Measurements from ENCODE around the gene SKOR1.

Gene SKOR1

DNA sequence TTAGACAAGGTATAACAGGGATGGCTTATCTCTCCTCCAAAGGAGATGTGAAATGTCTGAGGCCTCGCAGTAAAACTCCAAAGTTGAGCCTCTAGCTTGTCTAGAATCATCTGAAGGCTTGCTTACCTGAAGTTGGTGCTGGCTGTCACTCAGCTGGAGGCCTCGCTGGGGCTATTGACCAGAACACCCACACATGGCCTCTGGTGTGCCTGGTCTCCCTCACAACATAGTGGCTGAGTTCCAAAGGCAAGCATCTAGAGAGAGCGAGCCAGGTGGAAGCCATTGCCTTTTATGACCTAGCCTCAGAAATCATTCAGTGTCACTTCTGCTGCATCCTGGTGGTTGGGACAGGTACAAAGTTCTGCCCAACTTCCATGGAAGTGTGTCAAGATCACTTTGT lies 31.9 kb downstream of the SKOR1 start:
- DNase-seq = no peak

DNA sequence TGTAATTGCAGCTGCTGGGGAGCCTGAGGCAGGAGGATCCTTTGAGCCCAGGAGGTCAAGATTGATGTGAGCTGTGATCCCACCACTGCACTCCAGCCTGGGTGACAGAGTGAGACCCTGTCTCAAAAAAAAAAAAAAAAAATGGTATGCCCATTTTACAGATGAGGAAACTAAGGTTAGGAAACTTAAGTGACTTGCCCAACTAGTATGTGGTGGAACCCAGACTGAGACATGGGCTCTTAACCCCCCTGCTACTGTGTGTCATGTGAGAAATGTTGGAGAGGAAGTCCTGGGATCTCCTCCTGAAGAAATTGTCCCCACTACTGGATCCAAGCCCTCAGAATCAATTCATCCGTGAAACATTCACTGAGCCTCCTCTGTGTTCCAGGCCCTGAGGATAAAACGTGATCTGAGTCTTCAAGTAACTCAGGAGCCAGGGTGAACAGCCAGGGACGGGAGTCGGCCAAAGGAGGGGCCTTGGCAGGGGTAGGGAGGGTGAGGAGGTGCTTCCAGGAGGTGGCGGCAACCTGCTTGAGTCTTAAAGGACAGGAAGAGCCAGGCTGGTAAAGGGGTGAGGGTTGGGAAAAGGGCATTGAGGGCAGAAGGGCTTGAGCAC lies 34.1 kb downstream of the SKOR1 start:
- DNase-seq = no peak

DNA sequence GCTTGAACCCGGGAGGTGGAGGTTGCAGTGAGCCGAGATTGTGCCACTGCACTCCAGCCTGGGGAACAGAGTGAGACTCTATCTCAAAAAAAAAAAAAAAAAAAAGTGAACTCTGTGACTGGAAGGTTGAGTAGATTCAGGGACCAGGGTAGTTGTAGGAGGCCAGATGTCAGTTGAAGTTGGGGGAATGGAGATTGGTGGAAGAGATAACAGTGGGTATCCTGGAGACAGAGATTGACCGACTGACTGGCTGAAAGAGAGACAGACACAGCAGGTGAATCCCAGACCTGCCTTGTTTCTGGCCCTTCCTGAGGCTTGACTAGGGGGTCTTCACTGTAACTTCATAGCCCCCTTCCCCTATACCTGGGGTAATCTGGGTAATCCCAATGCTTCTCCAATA lies 36.7 kb downstream of the SKOR1 start:
- no peak for DNase-seq

DNA sequence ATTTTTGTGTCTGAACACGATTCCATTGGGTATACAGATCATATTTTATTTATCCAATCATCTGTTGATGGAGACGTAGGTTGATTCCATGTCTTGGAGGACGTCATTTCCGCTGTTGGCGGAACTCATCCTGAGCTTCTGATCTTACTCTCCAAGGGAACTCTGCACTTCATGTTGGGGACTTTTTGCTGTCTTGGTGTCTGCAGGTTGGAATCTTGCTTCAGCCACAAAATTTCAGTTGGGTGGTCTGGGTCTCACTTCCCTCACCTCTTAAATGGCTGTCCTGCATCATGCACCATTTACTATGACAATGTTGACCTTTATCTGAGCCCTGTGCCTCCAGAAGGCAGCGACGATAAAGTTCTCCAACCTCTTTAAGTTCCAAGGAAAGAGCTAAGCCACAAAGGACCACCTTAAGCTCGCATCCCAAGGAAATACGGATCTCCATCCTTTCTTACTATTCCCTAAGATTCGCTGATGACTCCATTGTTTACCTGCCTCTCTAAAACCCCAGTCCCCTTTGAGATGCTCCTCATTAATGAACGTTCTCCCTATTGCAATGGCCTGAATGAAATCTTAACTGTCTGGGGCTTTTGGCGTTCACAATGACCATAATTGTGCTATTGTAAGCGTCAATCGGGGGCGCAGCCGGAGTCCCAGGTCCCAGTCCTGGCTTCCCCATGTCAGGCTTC lies 37.6 kb downstream of the SKOR1 start:
- DNase-seq = no peak

DNA sequence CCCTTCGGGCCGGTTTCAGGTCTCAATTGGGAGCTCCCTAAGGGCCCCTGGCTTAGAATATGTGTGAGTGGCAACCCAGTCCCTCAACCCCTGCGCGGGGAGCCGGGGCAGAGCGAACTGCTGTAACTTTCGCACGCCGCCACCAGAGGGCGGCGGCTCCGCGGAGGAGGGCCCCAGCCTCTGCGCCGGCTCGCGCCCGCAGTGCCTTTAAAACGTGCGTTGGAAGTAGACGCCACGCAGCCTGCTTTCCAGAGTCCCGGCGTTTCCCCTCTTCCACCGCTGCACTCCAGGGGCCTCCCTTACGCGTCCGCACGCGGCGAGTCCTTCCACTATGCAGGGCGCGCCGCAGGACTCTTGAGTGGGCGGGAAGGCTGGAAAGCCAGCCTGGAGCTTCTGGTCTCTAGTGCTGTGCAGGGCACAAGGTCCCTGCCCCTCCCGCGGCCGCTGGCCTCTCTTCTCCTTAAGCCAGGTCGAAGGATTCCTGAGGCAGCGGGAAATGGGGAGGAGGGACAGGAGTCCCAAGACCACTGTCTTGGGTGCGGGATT lies 38.2 kb downstream of the SKOR1 start:
- peak; percentile 73 for DNase-seq

DNA sequence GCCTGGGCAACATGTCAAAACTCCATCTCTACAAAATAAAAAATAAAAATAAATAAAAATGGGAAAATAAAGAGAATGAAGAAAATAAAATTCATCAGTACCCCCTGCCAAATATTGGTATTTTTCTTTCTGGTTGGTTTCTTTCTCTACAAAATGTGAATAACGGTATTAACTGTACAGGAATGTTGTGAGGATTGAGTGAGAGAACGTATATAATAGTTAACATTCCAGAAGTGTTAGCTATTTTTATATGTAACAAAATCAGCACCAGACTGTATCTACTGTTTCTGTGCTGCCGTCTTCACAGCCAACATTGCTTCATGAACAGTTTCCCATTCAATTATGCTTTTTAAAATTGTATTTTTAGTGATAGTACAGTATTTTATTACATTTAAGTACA lies 40.0 kb downstream of the SKOR1 start:
- no peak for DNase-seq

DNA sequence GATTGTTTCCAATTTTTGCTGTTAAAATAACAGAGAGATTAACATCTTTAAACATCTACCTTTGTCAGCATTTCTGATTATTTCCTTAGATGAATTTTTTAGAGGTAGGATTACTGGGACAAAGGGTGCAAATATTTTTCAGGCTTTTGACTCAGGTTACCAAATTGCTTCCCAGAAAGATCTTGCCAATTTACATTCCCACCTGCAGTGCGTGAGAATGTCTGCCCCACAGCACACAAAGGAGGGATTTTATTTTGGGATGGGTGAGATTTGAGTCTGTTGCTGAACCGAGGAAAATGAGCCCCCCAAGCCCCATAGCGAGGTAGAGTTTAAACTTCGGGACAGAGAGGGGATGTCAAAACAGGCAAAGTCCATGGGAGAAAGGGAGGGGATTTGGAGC lies 40.5 kb downstream of the SKOR1 start:
- DNase-seq = no peak

DNA sequence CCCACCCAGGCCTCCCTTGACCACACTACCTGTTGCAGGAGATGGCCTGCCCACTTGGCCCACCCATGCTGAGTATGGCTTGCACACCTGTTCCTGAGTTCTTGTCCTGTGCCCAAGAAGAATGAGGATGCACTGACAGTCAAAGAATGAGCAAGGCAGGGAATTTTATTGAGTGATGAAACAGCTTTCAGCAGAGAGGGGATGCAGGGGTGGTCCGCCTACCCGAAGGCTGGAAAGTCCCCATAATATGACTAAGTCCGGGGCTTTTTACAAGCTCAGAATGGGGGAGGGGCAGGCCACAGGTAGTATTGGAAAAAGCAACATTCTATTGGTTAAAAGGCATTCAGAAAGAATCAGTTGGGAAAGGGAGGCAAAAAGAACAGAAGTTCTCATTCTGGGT lies 44.4 kb downstream of the SKOR1 start:
- no peak for DNase-seq

DNA sequence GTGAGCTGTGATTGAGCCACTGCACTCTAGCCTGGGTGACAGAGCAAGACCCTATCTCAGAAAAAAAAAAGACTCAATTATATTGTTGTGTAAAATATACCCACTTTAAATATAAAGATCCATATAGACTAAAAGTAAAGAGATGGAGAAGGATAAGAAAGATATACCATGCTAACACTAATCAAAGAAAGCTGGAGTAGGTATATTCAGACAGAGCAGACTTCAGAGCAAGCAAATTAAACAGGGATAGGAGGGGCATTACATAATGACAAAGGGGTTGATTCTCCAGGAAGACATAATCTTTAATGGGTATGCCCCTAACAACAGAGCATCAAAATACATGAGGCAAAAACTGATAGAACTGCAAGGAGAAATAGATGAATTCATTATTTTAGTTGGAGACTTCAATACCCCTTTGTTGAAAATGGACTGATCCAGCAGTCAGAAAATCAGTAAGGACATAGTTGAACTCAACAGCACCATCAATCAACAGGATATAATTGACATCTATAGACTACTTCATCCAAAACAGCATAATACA lies 45.6 kb downstream of the SKOR1 start:
- no peak for DNase-seq

DNA sequence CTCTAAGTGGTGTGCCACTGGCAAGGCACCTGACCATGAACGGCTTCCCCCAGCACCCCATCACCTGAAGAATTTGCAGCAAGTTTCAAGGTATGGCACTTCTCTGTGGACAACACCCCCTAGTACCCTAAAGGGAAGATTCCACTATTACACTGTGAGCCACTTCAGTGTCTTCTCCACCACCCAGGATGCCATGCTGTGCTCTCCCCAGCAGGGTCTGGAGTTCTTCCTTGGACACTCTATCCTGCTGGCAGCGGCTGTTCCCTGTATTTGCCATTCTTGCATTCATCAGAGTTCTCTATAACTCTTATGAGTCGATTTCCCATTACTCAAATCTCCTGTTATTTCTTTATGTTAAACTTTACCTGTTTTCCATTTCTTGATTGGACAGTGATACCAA lies 48.5 kb downstream of the SKOR1 start:
- DNase-seq = no peak

DNA sequence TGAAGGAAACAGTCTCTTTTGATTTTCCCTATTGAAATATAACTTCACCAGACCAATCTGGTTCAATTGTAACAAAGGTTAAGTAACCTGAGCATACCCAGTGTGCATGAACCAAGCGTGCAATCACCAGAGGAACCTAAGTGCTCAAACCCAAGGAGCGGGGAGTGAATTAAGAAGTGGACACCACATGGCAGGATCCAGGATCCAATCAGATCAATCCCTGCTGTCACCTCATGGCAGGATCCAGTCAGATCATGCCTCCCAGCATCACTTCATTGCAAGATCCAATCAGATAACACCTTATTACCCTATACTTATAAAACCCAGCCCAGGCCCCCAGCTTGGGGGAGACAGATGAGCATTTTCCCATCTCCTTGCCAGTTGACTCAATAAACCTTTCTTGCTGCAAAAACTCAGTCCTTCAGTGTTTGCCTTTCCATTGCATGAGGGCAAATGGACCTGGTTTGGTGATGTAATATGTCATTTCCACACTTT lies 53.5 kb downstream of the SKOR1 start:
- DNase-seq = no peak

DNA sequence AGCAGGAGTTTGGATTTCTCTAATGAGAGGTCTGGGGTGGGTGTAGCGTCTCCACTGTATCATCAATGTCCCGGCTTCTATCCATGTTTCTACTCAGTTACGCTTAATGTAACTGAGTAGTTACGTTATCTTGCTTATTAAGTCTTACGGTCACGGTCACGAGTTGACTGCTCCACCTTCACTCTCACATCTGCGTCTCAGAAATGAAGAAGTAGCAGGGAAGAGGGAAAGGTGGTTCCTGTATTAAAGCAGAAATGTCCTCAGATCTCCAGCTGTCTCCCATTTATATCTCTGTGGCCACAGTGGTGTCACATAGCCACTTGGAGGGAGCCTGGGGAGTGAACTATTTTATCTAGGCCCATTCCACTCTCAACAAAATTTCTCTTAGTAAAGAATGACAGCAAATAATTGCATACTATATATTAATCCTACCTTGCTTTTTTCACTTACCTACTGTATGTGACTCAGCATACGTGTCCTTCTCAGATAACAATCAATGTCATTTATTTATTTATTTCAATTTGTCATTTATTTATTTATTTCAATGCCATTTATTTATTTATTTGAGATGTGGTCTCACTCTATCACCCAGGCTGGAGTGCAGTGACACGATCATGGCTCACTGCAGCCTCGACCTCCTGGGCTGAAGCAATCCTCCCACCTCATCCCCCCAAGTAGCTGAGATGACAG lies 54.3 kb downstream of the SKOR1 start:
- DNase-seq = no peak

DNA sequence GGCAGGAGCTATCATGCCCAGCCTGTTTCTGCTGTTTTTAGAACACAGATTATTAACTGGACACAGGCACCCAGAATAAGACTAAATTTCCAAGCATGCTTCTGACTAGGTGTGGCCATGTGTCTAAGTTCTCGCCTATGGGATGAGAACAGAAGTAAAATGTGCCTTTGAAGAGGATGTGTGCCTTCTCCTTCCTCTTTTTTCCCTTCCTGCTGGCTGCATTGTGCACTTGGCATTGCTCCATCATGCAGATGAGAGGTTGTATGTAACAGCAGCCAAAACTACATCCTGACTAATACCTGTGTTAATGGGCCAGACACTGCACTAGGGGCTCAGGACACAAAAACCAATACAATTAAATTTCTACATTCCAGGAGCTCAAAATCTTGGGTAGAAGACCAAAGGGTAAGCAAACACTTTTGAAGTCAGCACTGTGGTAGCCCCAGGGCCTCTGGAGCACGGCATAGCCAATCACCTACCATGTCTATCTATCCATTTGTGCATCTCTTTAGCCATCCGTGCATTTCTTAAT lies 55.4 kb downstream of the SKOR1 start:
- DNase-seq = no peak

DNA sequence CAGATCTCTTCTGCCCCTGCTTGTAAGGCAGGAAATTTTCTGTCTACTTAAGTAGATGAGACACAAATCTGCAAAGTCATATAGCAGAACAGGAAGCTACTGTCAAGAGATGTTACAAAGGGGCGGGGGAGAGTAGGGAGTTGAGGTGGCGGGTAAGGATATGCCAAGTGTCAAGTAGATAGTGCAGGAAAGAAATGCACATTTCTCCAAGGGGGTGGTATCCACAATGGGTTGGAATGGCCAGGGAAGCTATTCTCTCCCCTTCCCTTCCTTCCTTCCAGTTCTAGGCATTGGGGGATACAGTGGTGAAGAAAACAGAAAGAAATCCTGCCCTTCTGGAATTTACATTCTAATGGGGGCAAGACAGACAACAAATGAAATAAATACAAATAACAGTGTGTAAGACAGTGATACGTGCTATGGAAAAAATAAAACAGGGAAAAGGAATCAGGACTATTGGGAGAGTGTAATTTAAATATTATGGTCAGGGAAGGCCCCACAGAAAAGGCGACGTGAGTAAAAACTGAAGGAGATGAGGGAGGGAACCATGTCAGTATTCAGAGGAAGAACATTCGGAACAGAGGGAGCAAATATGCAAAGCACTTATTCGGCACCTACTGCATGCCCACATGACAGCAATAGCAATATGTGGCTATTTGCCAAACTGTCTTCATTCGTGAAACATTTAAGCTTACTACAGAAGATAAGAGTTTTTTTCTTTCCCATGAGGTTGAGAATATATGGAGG lies 57.4 kb downstream of the SKOR1 start:
- DNase-seq = no peak

DNA sequence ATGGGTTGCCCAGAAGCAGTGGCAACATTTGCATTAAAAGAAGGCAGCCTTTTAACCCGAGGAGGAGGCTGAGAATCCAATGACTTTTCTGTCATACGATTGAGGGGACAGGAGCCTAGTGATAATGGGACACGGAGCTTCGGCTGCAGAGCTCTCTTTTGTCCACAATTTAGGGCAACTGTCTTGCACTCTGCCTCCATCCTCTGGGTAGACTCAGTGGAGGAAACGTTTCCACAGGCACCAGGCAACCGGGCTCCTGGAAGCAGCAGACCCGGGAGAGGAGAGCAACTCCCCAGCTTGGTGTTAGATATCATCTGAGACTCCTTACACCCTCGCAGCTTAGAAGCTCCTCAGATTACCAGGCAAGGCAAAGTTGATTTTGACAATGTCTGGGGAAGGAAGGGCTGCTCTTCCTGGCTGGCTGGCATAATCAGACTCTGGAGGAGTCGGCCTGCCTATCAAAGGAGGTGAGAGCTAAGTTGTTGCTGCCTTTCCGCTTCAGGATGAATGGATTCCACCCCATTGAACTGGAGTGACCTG lies 58.0 kb downstream of the SKOR1 start:
- no peak for DNase-seq

DNA sequence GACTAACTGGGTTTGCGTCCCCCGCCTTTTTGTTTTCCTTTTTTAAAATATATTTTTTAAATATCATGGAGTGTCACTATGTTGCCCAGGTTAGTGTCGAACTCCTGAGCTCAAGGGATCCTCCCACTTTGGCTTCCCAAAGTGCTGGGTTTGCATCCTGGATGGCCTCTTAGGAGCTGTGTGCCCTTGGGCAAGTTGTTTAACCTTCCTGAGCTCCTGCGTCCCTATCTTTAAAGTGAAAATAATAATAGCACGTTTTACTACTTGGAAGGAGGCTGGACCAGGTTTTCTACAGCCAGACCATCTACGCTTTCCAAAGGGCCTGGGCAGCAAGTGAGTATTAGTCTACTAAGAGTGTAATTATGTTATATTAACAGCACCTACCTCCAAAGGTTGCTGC lies 58.7 kb downstream of the SKOR1 start:
- no peak for DNase-seq
